NCI-H1092 treated with DMSO at 0.1 percent for 48 hours (cell line): ENCODE data around the gene TLE3.
"Not testable (repeated sequence)": the region's sequence is repeated elsewhere in the genome, so short reads cannot be mapped to it uniquely, and the experiment has no call there.

Experiments used
- DNase-seq: peaks from one replicate; lab custom pipeline; 2025; lab: John Stamatoyannopoulos, UW

Gene TLE3

DNA sequence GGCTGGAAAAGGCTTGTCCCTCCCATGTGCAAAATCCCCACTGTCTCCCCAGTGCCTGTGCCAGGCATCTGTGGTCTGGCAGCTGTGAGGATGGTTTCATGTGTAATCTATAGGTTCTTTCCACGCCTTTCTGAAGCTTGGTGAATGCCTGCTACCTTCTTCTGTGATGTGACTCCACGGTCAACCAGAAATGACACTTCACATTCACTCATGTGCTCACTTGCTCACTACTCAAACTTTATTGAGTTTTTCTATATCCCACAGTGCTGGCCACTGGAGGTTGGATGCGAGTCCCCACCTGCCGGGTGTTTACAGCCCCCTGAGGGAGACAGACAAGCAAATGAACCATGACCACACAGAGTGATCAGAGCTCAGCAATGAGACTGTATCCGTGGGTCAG is 27.9 kb upstream of the TLE3 start:
- DNase-seq, result no peak

DNA sequence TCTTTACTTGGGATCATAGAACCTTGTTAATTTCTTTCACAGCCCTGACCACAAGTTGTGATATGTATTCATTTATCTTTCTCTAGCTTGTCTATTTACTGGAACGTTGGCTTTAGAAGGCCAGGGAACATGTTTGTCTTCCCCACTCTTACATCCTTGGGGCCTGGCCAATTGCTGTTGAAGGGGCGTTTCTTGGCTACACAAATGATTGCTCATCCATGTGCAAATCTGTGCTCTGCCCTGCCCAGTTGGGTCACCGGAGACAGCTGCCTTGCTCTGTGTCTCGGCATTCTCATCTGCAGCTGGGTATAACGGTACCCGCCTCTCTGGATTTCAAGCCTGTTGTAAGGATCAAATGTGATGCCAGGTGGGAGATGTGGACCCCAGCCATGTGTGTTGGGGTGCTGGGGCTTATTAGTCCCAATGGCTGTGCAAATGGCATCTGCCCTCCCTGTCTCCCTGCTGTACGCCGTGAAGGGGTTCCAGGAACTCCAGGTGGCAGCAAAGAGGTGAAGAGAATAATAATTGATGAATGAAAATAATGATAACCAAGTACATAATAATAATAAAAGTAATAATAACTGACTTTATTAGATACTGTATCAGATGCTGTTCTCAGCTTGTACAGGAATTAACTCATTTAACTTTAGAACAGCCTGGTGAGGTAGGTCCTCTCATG is 24.0 kb upstream of the TLE3 start:
- DNase-seq, result peak; percentile 23

DNA sequence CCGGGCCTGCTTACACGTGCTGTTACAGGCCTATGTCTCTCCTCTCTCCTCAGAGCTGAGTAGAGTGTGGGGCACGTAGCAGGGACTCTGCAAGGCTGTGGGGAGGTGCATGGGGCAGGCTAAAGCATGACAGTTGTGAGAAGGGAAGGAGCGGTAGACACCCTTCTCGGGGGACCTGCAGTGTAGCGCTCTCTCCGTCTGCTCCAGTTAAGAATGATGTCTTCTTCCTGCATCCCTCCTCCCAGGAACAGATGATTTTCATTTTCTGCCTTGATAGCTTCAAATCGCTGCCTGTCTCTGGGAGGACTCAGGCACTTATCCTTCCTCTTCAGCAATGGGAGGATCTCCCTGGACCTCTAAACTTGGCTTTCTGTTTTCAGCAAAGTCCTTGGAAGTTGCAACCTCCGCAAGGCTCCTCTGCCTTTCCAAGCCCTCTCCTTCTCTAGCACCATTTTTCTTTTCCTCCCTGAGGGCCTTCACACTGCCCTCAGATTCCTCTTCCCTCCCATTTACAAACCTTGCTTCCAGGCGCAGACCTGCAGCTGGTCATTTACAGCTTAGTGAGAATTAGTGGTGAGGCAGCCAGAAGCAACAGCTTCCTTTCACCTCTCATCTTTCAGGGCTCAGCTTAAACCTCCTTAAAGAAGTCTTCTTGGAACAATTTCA is 23.4 kb upstream of the TLE3 start:
- no peak for DNase-seq

DNA sequence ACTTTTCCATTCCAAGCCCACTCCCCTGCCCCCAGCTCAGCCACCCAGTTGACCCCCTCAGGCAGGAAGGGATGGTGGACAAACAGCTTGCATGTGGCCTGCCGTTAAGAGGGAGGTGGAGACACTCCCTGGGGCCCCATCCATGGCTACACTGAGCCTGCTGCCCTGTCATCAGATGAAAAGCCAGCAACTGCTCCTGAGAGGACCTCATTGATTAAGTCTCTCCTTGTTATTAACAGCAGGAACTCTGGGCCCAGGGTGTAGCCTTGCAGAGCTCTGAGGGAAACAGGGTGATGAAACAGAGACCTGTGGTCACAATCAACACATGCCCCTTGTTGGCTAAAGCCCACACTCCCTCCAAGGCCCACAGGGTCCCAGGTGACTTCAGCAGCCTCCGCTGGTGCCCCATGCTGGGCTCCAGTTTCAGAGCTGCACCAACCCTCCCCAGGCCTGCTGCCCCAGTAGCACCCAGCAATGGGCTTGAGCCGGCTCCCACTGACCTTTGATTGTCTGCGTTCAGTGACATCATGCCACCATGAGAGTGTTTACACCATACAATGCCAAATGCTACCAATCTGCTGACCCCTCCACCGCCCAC is 22.3 kb upstream of the TLE3 start:
- DNase-seq, result no peak

DNA sequence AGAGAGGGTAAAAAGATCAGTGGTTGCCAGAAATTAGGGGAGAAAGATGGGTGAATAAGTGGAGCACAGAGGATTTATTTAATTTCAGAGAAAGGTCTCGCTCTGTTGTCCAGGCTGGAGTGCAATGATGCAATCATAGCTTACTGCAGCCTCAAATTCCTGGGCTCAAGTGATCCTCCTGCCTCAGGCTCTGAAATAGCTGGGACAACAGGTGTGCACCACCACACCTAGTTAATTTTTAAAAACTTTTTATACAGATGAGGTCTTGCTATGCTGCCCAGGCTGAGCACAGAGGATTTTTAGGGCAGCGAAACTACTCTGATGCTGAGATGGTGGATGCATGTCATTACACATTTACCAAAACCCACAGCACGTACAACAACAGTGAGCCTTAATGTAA is 20.9 kb upstream of the TLE3 start:
- DNase-seq, result no peak

DNA sequence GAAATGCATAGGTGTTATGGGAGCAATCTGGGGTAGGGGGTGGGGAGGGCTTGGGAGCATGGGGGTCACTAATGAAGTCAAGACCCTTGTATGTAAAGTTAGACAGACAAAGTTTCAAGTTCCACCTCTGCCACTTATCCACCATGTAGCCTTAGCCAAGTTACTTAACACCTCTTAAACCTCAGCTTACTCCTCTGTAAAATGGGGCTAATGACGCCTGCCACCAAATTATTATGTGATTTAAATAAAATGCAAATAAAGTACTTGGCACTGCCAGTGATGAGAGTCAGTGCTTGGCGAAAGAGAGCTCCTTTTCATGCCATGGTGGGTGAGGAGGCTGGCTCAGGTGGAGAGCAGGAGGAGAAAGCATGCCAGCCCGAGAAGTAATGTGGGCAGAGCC is 18.6 kb upstream of the TLE3 start:
- no peak for DNase-seq

DNA sequence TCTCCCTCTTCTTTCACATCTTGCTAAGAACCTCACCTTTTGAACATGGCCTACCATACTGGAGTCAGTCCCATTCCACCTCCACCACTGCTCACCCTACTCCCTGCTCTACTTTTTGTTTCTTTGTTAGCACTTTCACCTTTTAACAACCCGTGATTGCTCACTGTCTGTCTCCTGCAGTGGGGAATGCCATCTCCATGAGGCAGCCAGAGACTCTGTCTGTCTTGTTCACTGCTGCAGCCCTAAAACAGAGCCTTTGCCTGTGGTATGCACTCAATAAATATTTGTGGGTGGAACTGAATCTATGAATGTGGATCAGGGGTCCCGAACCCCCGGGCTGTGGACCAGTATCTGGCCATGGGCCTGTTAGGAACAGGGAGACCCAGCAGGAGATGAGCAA is 16.5 kb upstream of the TLE3 start:
- DNase-seq, result no peak

DNA sequence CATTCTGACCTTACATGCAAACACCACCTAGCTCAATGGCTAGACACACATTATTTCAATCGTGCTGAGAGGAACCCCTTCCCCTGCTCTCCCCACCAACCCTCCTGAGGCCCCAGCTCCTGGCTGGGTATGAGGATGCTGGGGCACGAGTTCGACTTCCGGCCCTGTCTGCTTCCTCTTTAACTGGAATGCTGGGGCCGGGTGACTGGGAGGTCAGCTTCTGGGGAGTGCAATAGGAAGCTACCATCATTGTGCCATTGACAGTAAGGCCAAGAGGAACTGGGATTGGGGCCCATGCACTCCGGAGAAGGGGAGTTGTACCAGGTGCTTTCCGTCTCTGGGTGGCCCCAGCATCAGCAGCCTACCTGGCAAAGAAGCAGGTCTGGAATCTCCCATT is 15.6 kb upstream of the TLE3 start:
- no peak for DNase-seq

DNA sequence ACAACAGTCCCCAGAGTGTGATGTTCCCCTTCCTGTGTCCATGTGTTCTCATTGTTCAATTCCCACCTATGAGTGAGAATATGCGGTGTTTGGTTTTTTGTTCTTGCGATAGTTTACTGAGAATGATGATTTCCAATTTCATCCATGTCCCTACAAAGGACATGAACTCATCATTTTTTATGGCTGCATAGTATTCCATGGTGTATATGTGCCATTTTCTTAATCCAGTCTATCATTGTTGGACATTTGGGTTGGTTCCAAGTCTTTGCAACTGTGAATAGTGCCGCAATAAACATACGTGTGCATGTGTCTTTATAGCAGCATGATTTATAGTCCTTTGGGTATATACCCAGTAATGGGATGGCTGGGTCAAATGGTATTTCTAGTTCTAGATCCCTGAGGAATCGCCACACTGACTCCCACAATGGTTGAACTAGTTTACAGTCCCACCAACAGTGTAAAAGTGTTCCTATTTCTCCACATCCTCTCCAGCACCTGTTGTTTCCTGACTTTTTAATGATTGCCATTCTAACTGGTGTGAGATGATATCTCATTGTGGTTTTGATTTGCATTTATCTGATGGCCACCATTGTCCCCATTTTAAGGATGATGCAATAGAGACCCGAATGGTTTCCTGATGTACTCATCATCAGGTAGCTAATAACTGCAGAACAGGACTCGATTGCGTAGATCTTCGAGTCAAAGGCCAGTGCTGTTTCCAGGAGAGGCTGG is 15.0 kb upstream of the TLE3 start:
- DNase-seq, result not testable (repeated sequence)

DNA sequence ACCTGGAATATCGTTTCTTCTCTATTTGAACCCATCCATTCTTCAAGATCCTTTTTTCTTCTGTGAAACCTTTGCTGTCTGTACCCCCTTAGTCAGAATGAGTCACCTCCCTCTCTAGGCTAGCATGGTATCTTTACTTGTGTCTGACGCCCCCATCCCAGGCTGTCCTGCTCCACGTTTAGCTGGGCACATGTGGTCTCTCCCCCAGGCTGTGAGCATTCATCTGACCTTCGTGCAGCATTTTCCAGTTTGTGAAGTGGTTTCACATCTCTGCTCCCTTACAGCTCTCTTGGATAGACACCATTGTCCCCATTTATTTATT is 14.3 kb upstream of the TLE3 start:
- peak; percentile 29 for DNase-seq

DNA sequence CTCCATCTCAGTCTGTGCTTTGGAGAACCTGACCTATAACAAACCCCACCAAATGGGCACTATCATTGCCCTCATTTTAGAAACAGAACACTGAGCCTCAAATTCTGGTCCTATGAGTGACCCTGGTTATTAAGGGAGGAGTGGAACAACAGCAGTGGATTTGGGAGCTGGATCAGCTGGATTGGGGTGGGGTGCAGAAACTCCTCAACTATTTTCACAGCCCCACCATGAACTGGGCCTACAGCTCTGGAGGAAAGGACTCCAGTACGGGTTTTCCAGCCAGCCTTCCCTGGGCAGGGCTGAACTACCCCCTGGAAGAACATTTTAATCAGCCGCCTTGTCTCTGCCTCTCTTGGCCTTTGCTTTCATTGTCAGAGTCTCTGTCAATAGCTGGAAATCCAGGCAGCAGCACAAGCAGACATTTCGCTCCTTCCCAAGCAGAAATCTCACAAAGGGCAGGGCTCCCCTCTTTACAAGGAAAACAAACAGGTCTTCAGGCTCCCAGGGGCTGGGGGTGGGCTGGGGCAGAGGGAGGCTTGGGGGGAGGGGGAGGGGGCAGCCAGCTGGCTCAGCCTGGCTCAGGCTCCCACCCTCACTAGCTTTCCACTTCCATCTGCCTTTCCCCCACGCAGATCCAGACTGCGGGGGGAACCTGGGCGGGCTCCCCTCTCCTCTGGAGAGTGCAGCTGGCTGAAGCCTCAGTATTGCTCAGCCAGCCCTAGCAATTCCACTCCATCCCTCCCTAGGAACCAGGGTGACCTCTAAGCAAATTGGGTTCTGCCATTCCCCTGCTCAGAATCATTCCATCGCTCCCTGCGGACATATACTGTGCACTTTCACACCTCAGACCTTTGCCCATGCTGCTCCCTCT is 13.7 kb upstream of the TLE3 start:
- DNase-seq, result peak; percentile 83

DNA sequence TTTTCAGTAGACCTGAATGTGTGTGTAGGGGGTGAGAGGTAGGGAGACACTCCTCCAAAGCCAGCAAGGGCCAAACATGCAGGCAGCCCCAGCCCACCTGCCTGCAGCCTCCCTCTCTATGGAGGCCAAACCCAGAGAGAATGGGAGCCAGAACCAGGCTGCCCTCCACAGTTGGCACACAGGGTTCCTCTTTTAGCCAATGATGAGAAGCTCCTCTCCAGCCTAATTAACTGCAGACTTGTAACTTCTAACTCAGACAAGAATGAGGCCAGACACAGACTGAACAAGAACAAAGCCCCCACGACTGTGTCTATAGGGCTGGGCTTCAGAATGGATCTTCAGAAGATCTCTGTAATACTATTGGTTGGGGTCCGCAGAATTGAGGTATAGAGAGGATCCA is 12.3 kb upstream of the TLE3 start:
- peak; percentile 2 for DNase-seq

DNA sequence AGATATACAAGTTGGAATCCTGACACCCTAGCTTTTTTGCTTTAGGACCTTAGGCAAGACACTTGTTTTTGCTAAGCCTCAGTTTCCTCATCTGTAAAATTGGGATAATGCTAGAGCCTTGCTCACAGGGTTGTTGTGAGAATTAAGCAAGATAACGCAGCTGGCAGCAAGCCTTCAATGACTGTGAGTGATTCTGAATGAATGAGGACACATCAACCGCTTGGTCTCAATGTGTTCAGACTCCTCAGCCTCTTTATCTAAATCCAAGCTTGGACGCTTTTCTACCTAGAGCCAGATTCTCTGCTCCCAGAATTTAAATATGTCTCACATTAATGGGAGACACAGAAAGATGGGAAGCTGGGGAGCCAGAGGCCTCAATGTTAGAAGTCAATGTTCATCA is 11.8 kb upstream of the TLE3 start:
- DNase-seq, result no peak

DNA sequence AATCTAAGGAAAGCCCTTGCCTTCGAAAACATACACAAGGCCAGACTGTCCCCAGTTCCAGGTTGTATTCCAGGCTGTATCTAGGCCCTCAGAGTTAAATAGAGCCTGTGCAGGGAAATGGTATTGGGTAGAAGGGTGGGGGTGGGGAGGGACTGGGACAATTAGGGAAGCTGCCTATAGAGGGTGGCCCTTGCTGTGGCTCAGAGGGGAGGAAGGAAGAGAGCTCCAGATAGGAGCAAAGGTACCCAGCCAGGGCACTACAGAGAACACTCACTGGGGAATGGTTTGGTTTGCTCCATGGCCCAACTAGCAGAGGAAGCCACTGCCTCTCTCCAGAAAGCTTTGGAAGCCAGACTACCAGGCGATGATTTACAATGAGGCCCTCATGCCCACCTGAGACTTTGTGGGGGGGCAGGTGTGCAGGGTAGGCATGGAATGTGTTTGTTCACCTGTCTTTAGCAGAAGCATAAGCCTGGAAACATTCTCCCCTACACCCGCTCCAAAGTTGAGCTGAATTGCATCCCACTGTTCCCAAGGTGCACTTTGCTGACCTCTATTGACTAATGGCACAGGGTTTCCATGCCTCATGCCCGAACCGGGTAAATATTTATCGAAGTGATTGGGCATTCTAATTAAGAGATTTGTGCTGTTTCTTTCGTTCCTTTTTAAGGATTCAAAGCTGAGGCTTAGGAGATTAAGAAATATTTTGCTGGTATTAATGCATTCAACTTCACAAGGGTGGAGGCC is 6.3 kb upstream of the TLE3 start:
- DNase-seq, result no peak

DNA sequence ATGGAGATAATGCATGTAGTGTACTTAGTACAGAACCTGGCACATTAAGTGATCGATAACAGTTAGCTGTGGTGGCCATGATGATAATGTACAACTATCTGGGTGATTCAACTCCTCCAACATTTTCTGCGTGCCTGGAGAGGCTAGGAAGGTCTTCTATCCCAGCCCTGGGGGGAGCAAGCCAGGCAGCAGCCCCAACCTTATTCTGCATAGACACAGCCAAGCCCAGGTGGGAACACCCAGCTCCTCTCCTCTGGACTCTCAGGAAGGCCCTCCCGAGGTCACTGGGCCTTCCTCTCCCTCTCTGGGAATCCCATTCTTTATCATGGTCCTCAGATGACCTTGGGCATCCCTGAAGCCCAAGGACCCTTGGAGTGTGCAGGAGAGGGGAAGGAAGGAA is 5.1 kb upstream of the TLE3 start:
- DNase-seq, result no peak

DNA sequence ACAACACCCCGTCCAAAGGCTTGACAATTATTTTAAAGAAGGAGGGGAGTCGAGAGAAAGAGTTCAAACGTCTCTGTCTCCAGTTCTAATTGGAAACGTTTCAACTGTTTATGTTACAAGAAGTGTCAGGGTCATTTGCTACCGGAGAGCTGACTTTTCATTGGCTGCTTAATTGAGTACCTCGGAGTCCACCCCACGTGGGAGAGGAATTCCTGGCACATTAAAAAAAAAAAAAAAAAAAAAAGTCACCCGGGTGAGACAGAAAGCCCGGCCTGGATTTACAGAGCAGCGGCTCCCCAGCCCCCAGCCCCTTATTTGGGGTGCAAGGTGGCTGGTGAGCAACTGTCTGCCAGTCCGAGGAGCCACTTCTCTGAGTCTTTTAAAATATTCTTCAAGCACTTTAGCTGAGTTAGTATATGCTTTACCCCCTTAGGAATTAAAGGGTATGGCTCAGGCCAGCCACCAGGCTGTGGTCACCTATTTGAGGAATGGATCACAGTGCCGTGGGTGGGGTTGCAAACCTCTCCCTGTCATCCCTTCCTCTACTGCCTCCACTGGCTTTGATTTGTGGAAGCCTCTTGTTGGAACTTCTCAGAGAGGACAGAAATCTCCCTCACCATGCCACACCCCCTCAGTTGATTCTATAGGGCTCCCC is 3.9 kb upstream of the TLE3 start:
- DNase-seq, result peak; percentile 86

DNA sequence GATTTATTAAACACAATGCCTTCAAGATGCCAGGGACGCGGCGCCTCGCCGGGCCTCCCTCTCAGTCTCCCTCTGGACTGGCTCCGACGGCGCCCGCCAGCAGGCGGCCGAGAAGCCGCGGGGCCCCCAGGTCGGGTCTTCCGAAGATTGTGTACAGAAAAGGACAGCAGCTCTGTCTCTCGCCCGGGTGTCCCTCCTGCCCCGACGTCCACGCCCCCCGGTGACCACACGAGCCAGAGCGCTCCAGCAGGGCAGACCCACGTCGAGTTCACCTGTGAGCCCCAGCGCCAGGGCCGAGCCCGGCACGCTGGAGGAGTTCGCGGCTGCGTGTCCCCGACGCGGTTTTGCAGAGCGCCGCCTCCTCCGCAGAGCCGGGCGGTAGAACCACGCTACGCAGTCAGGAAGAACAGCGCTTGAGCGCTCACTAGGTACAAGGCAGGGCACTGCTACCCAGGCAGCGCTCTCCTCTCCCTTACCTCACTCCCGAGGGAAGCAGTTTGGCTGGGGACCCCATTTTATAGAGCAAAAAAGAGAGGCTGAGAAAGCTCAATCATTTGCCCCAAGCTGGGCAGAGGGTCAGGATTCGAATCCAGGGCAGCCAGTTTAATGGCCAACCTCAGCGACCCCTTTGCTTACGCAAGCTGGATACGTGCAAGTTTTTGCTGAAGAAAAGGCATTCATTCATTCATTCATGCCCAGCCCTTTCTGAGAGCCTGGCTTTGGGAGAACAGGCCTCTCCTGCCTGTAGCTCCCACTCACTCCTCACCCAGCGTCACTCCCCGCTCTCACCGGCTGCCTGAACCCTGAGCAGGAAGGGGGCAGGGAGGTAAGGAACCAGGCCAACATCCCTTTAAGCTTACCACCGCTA is 3.0 kb upstream of the TLE3 start:
- DNase-seq, result peak; percentile 71

DNA sequence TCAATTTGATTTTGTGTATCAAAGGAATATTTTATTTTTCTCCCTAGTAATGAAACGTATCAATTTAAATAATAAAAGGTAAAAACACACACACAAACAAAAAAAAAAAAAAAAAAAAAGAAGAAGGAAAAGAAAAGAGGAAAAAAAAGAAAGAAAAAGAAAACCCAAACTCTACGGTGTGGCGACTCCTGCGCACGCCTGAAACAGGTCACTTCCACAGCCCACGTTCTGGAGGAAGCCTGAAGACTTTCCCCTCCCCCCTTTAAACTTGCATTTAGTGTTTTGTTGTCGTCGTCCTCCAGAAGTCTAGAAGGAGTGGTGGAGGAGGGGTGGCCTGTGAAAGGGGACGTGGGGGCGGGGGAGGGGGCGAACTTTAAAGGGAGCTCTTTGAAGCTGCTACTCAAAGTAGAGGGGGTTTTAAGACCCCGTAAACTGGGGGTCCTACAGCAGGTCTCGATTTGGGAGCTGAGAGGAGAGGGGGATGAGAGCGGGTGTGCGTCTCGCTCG is 2.3 kb upstream of the TLE3 start:
- no peak for DNase-seq

DNA sequence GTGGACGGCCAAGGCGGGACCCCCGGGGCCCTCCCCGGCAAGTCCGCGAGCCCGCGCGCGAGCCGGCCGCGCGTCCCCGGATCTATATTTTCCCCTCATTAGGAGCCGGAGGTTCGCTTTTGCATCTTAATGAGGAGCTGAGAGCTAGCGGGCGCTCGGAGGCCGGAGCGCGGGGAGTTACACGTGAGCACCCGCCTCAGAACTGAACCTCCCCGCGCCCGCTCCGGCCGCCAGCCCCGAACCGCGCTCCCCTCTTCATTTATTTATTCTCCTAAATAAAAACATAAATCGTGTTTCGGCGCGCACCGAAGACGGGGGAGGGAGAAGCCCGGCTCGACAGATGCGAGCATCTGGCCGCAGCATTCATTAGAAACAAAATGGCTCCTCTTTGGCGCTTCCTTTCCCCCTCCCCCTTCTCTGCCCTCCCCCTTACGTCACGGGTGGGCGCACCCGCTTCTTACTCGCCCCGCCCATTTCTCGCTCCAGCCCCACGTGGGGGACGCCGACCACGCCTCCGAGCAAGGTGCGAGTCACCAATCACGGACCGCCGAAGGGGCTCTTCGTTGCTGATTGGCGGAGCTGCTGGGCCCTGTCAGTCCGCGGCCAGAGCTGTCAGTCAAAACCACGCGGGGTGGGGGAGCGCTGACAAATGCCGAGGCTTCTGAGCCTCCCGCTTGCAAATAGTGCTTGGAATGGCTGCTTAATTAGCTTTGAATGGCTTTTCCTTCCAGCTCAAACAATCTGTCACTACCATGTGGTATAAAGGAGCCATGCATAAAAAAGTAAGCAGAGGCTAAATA is 1.6 kb upstream of the TLE3 start:
- DNase-seq, result peak; percentile 97
